Measurements from ENCODE around the gene MT2A.
"Not testable (repeated sequence)": the region's sequence is repeated elsewhere in the genome, so short reads cannot be mapped to it uniquely, and the experiment has no call there.

The MT2A gene

DNA sequence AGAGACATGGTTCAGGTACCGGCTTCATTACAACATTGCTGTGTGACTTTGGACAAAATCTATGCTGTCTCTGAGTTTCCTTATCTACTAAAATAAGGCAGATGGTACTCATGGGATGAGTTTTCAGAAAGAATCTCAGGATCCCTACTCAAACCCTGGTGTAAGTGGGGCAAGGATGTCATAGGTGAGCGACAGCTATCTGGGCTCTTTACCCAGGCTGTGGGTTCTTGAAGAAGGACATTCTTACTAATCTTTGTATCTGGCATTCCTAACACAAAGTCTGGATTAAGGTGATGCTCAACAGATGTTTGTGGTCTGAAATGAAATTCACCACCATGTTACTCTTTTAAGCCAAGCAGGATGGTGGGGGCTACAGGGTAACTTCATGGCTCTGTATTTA lies 25.5 kb upstream of the MT2A start:
- not testable (repeated sequence) for H3K27ac ChIP-seq (ENCODE audit: low read length); H3K4me3 ChIP-seq (ENCODE audit: low read length); H3K9me3 ChIP-seq (ENCODE audit: control insufficient read depth, low read depth, low read length); H3K9ac ChIP-seq (ENCODE audit: low read length); H3K4me1 ChIP-seq (ENCODE audit: control insufficient read depth, low read depth, low read length); H3K36me3 ChIP-seq (ENCODE audit: control insufficient read depth, low read depth, low read length)
- H3K27me3 ChIP-seq (ENCODE audit: control insufficient read depth, insufficient read depth, low read length), result peaks cover 12% of the 10 kb centered on the region

DNA sequence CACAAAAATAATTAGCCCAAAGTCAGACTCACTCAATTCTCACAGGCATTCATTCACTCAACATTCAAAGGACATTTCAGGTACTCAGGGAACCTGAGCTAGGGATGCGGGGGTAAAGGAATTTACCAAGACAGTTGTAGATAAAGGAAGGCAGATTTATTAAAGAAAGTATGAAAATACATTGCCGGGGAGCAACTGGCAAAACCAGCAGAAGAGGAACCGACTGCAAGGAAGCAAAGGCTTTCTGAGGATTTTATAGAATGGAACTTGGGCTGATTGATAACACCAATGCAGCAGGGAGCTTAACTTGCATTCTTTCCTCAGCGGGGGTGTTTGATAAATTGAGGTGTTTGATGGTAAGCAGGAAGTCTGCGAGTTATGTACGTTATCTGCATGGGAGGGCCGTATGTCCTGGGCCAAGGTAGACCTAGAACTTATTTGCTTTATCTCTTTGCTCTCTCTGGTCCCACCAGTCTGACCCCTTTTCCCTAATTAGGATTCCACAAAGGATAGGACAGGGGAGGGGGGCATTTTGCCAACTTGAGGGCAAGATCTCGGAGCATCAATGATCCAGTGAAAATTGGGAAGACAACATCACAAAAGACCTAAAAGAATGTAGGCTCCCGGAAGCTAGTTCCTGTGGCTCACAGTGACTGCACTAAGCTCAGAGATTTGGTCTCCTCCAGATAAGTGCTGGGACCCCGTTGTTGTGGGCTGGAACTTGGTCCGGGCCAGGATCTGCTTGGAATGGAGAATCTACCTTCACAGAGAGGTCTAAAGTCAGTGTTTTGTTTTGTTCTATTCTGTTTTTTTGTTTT lies 24.8 kb upstream of the MT2A start:
- Histone ChIP-seq H3K4me3 (ENCODE audit: low read length) (no peak overlapping the region), H3K9me3 (ENCODE audit: control insufficient read depth, low read depth, low read length) (no peaks in the 10 kb centered on the region), H3K36me3 (ENCODE audit: control insufficient read depth, low read depth, low read length) (no peaks in the 10 kb centered on the region), H3K9ac (ENCODE audit: low read length) (no peak overlapping the region), H3K27ac (ENCODE audit: low read length) (no peak overlapping the region), H3K4me1 (ENCODE audit: control insufficient read depth, low read depth, low read length) (no peaks in the 10 kb centered on the region), H3K27me3 (ENCODE audit: control insufficient read depth, insufficient read depth, low read length) (peaks cover 19% of the 10 kb centered on the region)

DNA sequence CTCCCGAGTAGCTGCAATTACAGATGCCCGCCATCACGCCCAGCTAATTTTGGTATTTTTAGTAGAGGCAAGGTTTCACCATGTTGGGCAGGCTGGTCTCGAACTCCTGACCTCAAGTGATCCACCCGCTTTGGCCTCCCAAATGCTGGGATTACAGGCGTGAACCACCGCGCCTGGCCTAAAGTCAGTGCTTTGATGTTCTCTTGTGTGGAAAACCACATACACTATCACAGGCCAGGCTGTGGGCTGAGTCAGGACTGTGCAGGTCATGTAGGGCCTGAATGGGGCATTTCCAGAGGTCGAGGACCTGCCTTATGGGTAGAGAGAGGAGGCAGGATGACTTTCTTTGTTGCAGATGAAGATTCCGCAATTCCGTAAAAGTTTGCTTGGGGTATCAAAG lies 24.1 kb upstream of the MT2A start:
- H3K27me3 ChIP-seq (ENCODE audit: control insufficient read depth, insufficient read depth, low read length), result peaks cover 26% of the 10 kb centered on the region
- H3K9me3 ChIP-seq (ENCODE audit: control insufficient read depth, low read depth, low read length), result no peaks in the 10 kb centered on the region
- H3K4me3 ChIP-seq (ENCODE audit: low read length), result no peak overlapping the region
- H3K9ac ChIP-seq (ENCODE audit: low read length), result no peak overlapping the region
- no peaks in the 10 kb centered on the region for H3K4me1 ChIP-seq (ENCODE audit: control insufficient read depth, low read depth, low read length)
- no peaks in the 10 kb centered on the region for H3K36me3 ChIP-seq (ENCODE audit: control insufficient read depth, low read depth, low read length)
- H3K27ac ChIP-seq (ENCODE audit: low read length), result no peak overlapping the region

DNA sequence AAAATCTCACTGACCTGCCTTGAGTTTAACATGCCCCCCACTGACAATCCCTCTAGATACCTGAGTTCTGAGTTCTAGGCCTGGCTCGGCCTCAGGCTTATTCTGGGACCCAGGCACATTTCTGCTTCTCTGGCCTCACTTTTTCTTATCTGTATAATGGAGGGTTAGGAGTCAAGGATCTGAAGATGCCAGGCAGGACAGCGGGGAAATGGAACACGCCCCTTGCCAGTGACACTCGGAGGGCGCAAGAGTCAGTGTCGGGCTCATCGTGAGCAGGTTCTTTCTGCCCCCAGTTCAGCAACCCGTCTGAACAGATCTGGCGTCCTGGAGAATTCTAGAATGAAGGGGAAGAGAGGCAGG lies 19.6 kb upstream of the MT2A start:
- Histone ChIP-seq H3K27ac (ENCODE audit: low read length) (no peak overlapping the region), H3K4me1 (ENCODE audit: control insufficient read depth, low read depth, low read length) (no peaks in the 10 kb centered on the region), H3K9me3 (ENCODE audit: control insufficient read depth, low read depth, low read length) (no peaks in the 10 kb centered on the region), H3K36me3 (ENCODE audit: control insufficient read depth, low read depth, low read length) (no peaks in the 10 kb centered on the region), H3K4me3 (ENCODE audit: low read length) (peak overlapping the region; percentile 61), H3K9ac (ENCODE audit: low read length) (no peak overlapping the region), H3K27me3 (ENCODE audit: control insufficient read depth, insufficient read depth, low read length) (peaks cover 51% of the 10 kb centered on the region)

DNA sequence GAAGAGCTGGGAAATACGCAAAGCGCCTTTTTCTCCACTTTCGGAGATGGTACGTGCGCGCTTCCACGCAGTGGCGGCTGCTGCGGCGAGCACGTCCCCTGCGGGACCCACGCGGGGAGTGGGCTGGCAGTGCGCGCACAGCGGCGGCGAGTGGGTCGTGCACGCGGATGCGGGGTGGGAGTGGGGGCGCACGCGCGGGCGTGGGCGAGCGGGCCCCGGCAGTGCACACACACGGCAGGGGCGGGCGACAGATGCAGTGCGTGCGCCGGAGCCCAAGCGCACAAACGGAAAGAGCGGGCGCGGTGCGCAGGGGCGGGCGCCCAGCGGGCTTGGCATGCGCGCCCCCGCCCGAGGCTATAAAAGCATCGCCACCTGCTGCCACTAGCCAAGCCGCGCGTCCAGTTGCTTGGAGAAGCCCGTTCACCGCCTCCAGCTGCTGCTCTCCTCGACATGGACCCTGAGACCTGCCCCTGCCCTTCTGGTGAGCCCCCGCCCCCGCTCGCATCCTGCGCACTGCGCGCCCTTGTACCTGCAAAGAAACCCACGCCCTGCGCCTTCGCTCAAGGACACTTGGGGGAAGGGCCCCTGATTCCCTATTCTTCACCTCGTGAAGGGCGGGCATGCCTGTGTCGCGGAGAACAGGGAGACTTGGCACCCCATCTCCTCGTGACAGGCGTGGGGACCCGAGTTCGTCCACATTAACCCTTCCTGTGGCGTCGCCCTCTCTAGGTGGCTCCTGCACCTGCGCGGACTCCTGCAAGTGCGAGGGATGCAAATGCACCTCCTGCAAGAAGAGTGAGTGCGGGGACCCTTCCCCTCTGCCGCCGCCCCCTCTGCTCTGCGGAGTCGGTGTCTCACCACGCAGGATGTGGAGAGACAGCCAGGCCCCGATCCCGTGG lies 19.0 kb upstream of the MT2A start, which contains the start of gene MT3:
Gene MT3, plus strand, starts transcription at position 388 of the 899 bp plus-strand sequence. Its CDS starts 63 bp downstream, at position 451.
- no peaks in the 10 kb centered on the region for H3K9me3 ChIP-seq (ENCODE audit: control insufficient read depth, low read depth, low read length)
- no peaks in the 10 kb centered on the region for H3K4me1 ChIP-seq (ENCODE audit: control insufficient read depth, low read depth, low read length)
- peaks cover 51% of the 10 kb centered on the region for H3K27me3 ChIP-seq (ENCODE audit: control insufficient read depth, insufficient read depth, low read length)
- no peak within 1 kb of the TSS for H3K27ac ChIP-seq (ENCODE audit: low read length)
- H3K9ac ChIP-seq (ENCODE audit: low read length), result no peak within 1 kb of the TSS
- no peaks in the 10 kb centered on the region for H3K36me3 ChIP-seq (ENCODE audit: control insufficient read depth, low read depth, low read length)
- H3K4me3 ChIP-seq (ENCODE audit: low read length), result peak within 1 kb of the TSS; percentile 61

DNA sequence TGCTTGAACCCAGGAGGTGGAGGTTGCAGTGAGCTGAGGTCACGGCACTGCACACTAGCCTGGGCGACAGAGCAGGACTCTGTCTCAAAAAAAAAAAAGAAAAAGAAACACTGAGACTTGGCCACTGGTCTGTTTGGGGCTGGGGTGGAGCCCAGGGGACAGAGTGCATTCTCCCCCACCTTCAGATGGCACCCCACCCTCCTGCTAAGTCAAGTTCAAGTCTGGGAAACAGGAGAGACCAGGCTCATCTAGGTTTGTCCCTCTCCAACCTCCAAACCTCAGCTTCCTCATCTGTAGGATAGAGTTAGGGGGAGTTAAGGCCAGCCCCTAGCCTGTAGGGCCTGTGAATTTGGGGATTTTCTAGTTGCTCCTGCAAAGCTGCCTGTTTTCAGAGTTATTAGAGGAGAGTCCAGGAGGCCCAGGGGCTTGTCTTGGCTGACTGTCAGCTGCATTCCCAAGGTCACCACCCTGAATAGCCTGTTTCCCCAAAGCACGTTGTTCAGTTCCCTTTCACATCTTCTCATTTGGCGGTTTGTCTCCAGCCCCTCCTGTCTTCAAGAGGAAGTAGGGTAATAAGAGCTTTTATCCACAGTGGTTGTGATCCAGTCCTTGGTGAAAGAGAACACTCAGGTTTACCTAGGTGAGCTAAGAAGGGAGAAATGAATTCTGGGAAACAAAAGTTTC lies 16.9 kb upstream of the MT2A start:
- Histone ChIP-seq H3K9ac (ENCODE audit: low read length) (no peak overlapping the region), H3K27ac (ENCODE audit: low read length) (no peak overlapping the region), H3K4me1 (ENCODE audit: control insufficient read depth, low read depth, low read length) (no peaks in the 10 kb centered on the region), H3K36me3 (ENCODE audit: control insufficient read depth, low read depth, low read length) (no peaks in the 10 kb centered on the region), H3K27me3 (ENCODE audit: control insufficient read depth, insufficient read depth, low read length) (peaks cover 51% of the 10 kb centered on the region), H3K4me3 (ENCODE audit: low read length) (no peak overlapping the region), H3K9me3 (ENCODE audit: control insufficient read depth, low read depth, low read length) (no peaks in the 10 kb centered on the region)

DNA sequence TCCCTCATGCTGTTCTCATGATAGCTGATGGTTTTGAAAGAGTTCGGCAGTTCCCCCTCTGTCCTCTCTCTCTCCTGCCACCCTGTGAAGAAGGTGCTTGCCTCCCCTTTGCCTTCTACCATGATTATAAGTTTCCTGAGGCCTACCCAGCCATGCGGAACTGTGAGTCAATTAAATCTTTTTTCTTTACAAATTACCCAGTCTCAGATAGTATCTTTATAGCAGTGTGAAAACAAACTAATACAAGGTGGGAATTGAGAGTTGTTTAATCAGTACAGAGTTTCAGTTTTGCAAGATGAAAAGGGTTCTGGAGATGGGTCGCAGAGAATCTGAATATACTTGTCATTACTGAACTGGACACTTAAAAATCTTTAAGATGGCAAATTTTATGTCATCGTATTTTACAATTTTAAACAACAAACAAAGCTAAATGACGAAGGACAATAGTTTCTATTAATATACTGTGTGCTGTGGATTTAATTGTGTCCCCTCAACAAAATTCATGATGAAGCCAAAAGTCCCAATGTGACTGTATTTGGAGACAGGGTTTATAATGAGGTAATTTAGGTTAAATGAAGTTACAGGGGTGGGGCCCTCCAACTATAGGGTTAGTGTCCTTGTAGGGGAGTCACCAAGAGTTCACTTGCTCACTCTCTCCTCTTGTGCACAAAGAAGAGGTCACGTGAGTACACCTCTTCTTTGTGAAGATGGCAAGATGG lies 14.7 kb upstream of the MT2A start:
- H3K27me3 ChIP-seq (ENCODE audit: control insufficient read depth, insufficient read depth, low read length), result peaks cover 31% of the 10 kb centered on the region
- no peak overlapping the region for H3K27ac ChIP-seq (ENCODE audit: low read length)
- no peaks in the 10 kb centered on the region for H3K36me3 ChIP-seq (ENCODE audit: control insufficient read depth, low read depth, low read length)

DNA sequence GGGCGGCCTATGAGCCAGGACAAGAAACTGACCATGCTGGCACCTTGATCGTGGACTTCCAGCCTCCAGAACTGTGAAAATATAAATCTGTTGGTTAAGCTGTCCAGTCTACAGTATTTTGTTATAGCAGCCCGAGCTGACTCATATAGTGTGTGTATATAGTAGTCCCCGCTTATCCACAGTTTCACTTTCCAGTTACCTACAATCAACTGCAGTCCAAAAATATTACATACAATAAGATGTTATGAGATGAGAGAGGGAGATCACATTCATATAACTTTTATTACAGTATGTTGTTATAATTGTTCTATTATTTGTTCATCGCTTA lies 14.1 kb upstream of the MT2A start:
- Histone ChIP-seq H3K27me3 (ENCODE audit: control insufficient read depth, insufficient read depth, low read length) (peaks cover 26% of the 10 kb centered on the region), H3K9ac (ENCODE audit: low read length) (no peak overlapping the region), H3K4me3 (ENCODE audit: low read length) (no peak overlapping the region), H3K9me3 (ENCODE audit: control insufficient read depth, low read depth, low read length) (no peaks in the 10 kb centered on the region), H3K4me1 (ENCODE audit: control insufficient read depth, low read depth, low read length) (no peaks in the 10 kb centered on the region), H3K27ac (ENCODE audit: low read length) (no peak overlapping the region), H3K36me3 (ENCODE audit: control insufficient read depth, low read depth, low read length) (no peaks in the 10 kb centered on the region)

More for the DNA sequence above, 14.7 kb upstream of the MT2A start:
- no peaks in the 10 kb centered on the region for H3K4me1 ChIP-seq (ENCODE audit: control insufficient read depth, low read depth, low read length)
- H3K9ac ChIP-seq (ENCODE audit: low read length), result no peak overlapping the region
- H3K4me3 ChIP-seq (ENCODE audit: low read length), result no peak overlapping the region
- H3K9me3 ChIP-seq (ENCODE audit: control insufficient read depth, low read depth, low read length), result no peaks in the 10 kb centered on the region

DNA sequence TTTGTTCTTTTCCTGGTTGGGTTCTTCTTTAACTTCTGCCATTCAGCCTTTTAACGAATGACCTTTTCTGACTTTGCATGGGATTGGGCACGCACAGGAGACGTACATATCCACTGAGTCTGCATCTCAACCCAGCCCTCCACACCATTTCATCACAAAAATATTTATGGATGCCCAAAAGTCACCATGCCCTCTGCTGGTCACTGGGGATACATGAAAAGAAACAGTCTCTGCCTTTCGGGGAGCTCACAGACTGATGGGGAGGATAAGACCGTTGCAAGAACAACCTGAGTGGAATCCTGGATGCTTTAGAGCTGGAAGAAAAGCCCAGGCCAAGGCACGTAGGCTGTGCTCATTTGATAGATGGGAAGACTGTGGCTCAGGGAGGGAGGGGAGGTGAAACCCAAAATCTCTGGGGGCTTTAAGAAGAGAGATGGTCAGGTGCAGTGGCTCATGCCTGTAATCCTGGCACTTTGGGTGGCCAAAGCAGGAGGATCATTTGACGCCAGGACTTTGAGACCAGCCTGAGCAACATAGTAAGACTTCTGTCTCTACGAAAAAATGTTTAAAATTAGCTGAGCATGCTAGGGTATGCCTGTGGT lies 7.9 kb upstream of the MT2A start:
- Histone ChIP-seq H3K9ac (ENCODE audit: low read length) (no peak overlapping the region), H3K27me3 (ENCODE audit: control insufficient read depth, insufficient read depth, low read length) (peaks cover 4% of the 10 kb centered on the region), H3K4me3 (ENCODE audit: low read length) (no peak overlapping the region), H3K27ac (ENCODE audit: low read length) (no peak overlapping the region), H3K36me3 (ENCODE audit: control insufficient read depth, low read depth, low read length) (no peaks in the 10 kb centered on the region), H3K4me1 (ENCODE audit: control insufficient read depth, low read depth, low read length) (no peaks in the 10 kb centered on the region), H3K9me3 (ENCODE audit: control insufficient read depth, low read depth, low read length) (no peaks in the 10 kb centered on the region)

DNA sequence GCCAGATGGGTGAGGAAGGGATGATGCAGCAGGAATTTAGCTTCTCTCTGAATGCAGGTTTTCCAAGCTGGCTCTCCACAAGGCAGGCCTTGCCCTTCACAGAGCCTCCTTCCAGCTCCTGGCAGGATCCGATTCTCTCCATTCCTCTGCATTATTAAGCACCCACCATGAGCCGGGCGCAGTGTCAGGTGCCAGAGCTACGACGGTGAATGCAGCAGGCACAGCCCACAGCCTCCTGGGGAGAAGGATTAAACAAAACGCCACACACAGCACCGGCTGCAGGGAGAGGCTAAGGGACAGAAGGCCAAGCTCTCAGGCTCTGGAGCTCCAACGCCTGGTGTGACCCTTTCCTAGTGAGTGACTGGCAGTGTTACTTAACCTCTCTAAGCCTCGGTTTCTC lies 7.1 kb upstream of the MT2A start:
- Histone ChIP-seq H3K9me3 (ENCODE audit: control insufficient read depth, low read depth, low read length) (no peaks in the 10 kb centered on the region), H3K4me3 (ENCODE audit: low read length) (no peak overlapping the region), H3K9ac (ENCODE audit: low read length) (no peak overlapping the region), H3K27me3 (ENCODE audit: control insufficient read depth, insufficient read depth, low read length) (peaks cover 10% of the 10 kb centered on the region), H3K27ac (ENCODE audit: low read length) (no peak overlapping the region), H3K4me1 (ENCODE audit: control insufficient read depth, low read depth, low read length) (no peaks in the 10 kb centered on the region), H3K36me3 (ENCODE audit: control insufficient read depth, low read depth, low read length) (no peaks in the 10 kb centered on the region)

DNA sequence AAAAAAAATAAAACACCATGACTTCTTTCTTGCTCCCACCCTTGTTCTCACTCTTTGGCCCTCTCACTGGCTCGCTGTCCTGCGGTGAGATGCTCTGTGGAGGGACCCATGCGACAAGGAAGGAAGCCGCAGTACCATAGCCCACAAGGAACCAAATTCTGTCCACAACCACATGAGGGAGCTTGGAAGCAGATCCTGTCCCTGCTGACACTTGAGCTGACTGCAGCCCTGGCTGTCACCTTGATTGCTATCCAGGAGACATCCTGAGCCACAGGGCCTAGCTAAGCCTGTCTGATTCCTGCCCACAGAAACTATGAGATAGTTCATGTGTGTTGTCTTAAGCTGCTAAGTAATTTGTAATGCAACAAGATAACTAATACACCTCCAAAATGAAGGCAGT lies 4.8 kb upstream of the MT2A start:
- Histone ChIP-seq H3K27me3 (ENCODE audit: control insufficient read depth, insufficient read depth, low read length) (peaks cover 32% of the 10 kb centered on the region), H3K36me3 (ENCODE audit: control insufficient read depth, low read depth, low read length) (no peaks in the 10 kb centered on the region), H3K9ac (ENCODE audit: low read length) (no peak overlapping the region), H3K4me1 (ENCODE audit: control insufficient read depth, low read depth, low read length) (peaks cover 3% of the 10 kb centered on the region), H3K27ac (ENCODE audit: low read length) (no peak overlapping the region), H3K4me3 (ENCODE audit: low read length) (no peak overlapping the region), H3K9me3 (ENCODE audit: control insufficient read depth, low read depth, low read length) (no peaks in the 10 kb centered on the region)
